Natural killer cell (primary cell): Measurements from ENCODE around the gene RBMY1A1. TPM values are rescaled to one million over a fixed set of nuclear protein-coding genes. Genes with fewer than 3 reads are reported as not detected.
"Not testable (repeated sequence)": the region's sequence is repeated elsewhere in the genome, so short reads cannot be mapped to it uniquely, and the experiment has no call there.

Experiments used
- ATAC-seq, 3 donors: fragments of 150-1000 bp in 2 of 3; fragments of 200-7000 bp in 1 of 3; cut with Tn5 transposase; 1 replicate in 1 of 3; 2 replicates in 2 of 3; pipeline ENCODE4 v1.10.0; 2021; ENCODE audit warnings: mild to moderate bottlenecking in 2 of 3, moderate library complexity in 2 of 3
- DNase-seq, 2 donors: peaks; one replicate each; pipeline versions ENCODE4 v3.0.0 to v3.0.0-alpha.2; 2013 to 2021; ENCODE audit warnings: mixed read lengths in 1 of 2
- H3K27ac ChIP-seq: one replicate; pipeline ENCODE4 v1.5.1; 2013; ENCODE audit warnings: mild to moderate bottlenecking, low read length
- H3K27me3 ChIP-seq: one replicate; pipeline ENCODE4 v1.6.1; 2013; ENCODE audit warnings: low read length; ENCODE audit not compliant: control insufficient read depth, insufficient read depth
- H3K36me3 ChIP-seq: one replicate; pipeline ENCODE4 v1.6.1; 2013; ENCODE audit warnings: low read length; ENCODE audit not compliant: control insufficient read depth, insufficient read depth
- H3K4me1 ChIP-seq: one replicate; pipeline ENCODE4 v1.6.1; 2013; ENCODE audit warnings: low read length; ENCODE audit not compliant: control insufficient read depth, insufficient read depth
- H3K4me3 ChIP-seq: one replicate; pipeline ENCODE4 v1.5.1; 2013; ENCODE audit warnings: low read length
- H3K9me3 ChIP-seq: one replicate; pipeline ENCODE4 v1.6.1; 2013; ENCODE audit warnings: low read length; ENCODE audit not compliant: control insufficient read depth, insufficient read depth
- H3K27ac Mint-ChIP-seq, 2 donors: one replicate each; pipeline ENCODE4 v1.8.0; 2022; ENCODE audit warnings: mild to moderate bottlenecking in 2 of 2, mixed read lengths in 2 of 2, moderate library complexity in 1 of 2
- H3K27me3 Mint-ChIP-seq, 2 donors: one replicate each; pipeline ENCODE4 v1.8.0; 2022; ENCODE audit warnings: low read depth in 2 of 2, mixed read lengths in 2 of 2
- H3K36me3 Mint-ChIP-seq: one replicate; pipeline ENCODE4 v1.8.0; 2022; ENCODE audit warnings: mixed read lengths
- H3K4me1 Mint-ChIP-seq, 2 donors: one replicate each; pipeline ENCODE4 v1.8.0; 2022; ENCODE audit warnings: mixed read lengths in 2 of 2
- H3K4me3 Mint-ChIP-seq: one replicate; pipeline ENCODE4 v1.8.0; 2022; ENCODE audit warnings: mild to moderate bottlenecking, moderate library complexity, mixed read lengths
- H3K9me3 Mint-ChIP-seq, 2 donors: one replicate each; pipeline ENCODE4 v1.8.0; 2022; ENCODE audit warnings: mixed read lengths in 2 of 2
- CTCF ChIP-seq: fragments of 200-600 bp; IDR thresholded peaks from one replicate; pipeline ENCODE4 v1.8.0; 2022; ENCODE audit warnings: antibody characterized with exemption
- WGBS: methylation state at CpG from one replicate; pipeline ENCODE4 v1.1.7; 2013; ENCODE audit warnings: missing lambda C conversion rate; ENCODE audit not compliant: insufficient coverage; 5-methylcytosine and 5-hydroxymethylcytosine counted together
- intact Hi-C: fragments of 100-400 bp; cut with micrococcal nuclease; formaldehyde crosslinking; loops from one replicate; pipeline ENCODE4 v1.14.2; 2022
- total RNA-seq, 4 donors: library from RNA; stranded (reverse); fragments of 120-200 nt in 1 of 4; gene quantifications; one replicate each; pipeline versions ENCODE4 v1.2.3 to v1.2.4, GENCODE V29; 2013 to 2022

Gene RBMY1A1
- total RNA-seq, 3 donors from 2014 or later (not counting 1 experiment from before 2014, with no cell fraction given) = not detected

GRCh38 chrY:21592059-21592458, 57.4 kb downstream of the RBMY1A1 start:
- Mint-ChIP-seq H3K27me3 (no peaks in the 10 kb centered on the region), H3K4me3 (no peak overlapping the region), H3K36me3 (no peaks in the 10 kb centered on the region), H3K4me1 (no peaks in the 10 kb centered on the region), H3K27ac (no peak overlapping the region), H3K9me3 (peaks cover 0 to 3% of the 10 kb centered on the region in 2 donors)
- H3K36me3 ChIP-seq = no peaks in the 10 kb centered on the region
- DNase-seq (no peak), ATAC-seq (no peak)
- H3K27me3 ChIP-seq = no peaks in the 10 kb centered on the region
- intact Hi-C loops = no loop called here
- no peak overlapping the region for H3K4me3 ChIP-seq
- H3K9me3 ChIP-seq = no peaks in the 10 kb centered on the region
- no peak overlapping the region for H3K27ac ChIP-seq
- no peaks in the 10 kb centered on the region for H3K4me1 ChIP-seq
- WGBS = 64% methylated on average over 5 of the region's 6 CpGs
- TF ChIP-seq CTCF = no peak

- ATAC-seq, H3K9me3 ChIP-seq, H3K9me3 Mint-ChIP-seq, H3K4me1 ChIP-seq, H3K36me3 ChIP-seq, H3K4me3 Mint-ChIP-seq, H3K4me3 ChIP-seq, intact Hi-C loops, DNase-seq, H3K36me3 Mint-ChIP-seq, H3K27me3 ChIP-seq, H3K27ac ChIP-seq, H3K27ac Mint-ChIP-seq, H3K27me3 Mint-ChIP-seq, H3K4me1 Mint-ChIP-seq: not testable (repeated sequence)
- 23% methylated on average over 12 of the region's 16 CpGs for WGBS
These were observed 61.6 kb downstream of the RBMY1A1 start for GRCh38 chrY:21596287-21596686.

Other genes starting within 250 kb of the RBMY1A1 start
- not detected for gene RBMY1B, start 23.5 kb upstream of the RBMY1A1 start, total RNA-seq